SK-N-SH (cell line): Measurements from ENCODE around the gene LRRC15. TPM values are rescaled to one million over a fixed set of nuclear protein-coding genes. Genes with fewer than 3 reads are reported as not detected.

Source experiments
- CTCF ChIA-PET: fragments of 300-600, 350-600 bp; formaldehyde crosslinking; extraction: SDS; loops from one replicate; lab custom pipeline; 2021; lab: Yijun Ruan, JAX
- POLR2A ChIA-PET: fragments of 350-600 bp; sonication (Branson Sonifier 250); formaldehyde crosslinking; extraction: SDS; loops from one replicate; lab custom pipeline; 2020; ENCODE audit warnings: antibody characterized with exemption, inconsistent platforms; lab: Yijun Ruan, JAX
- DNase-seq: peaks from one replicate; pipeline ENCODE4 v3.0.0; 2012
- H2AFZ ChIP-seq: fragments of 200-600 bp; sonication (generic); 2 replicates; pipeline ENCODE4 v1.8.1; 2016; ENCODE audit warnings: antibody characterized with exemption, mild to moderate bottlenecking, low read depth
- H3F3A ChIP-seq: fragments of 200-600 bp; sonication (generic); replicated peaks from 2 replicates; pipeline ENCODE3; 2016; ENCODE audit warnings: antibody characterized with exemption, mild to moderate bottlenecking; ENCODE audit not compliant: insufficient read depth
- H3K27ac ChIP-seq, 2 experiments: fragments of 200-500 bp in 1 of 2; fragments of 200-600 bp in 1 of 2; sonication (Bioruptor generic) in 1 of 2; sonication (generic), shearing (Covaris generic) in 1 of 2; 2 replicates each; pipeline versions ENCODE4 v1.5.1 to v1.6.1; 2014 to 2016; ENCODE audit warnings: low read depth in 2 of 2, inconsistent platforms in 1 of 2, low read length in 1 of 2, mild to moderate bottlenecking in 1 of 2, mixed read lengths in 1 of 2
- H3K27me3 ChIP-seq: fragments of 200-600 bp; sonication (generic), shearing (Covaris generic); 2 replicates; pipeline ENCODE4 v1.6.1; 2016; ENCODE audit warnings: mixed run types; ENCODE audit not compliant: insufficient read depth
- H3K36me3 ChIP-seq, 2 experiments: fragments of 200-500 bp in 1 of 2; fragments of 200-600 bp in 1 of 2; sonication (Bioruptor generic) in 1 of 2; sonication (generic) in 1 of 2; replicated peaks in 1 of 2; 2 replicates each; pipeline versions ENCODE3 to v1.5.1; 2014 to 2016; ENCODE audit warnings: low read length in 1 of 2, mild to moderate bottlenecking in 1 of 2; ENCODE audit not compliant: insufficient read depth in 2 of 2, control insufficient read depth in 1 of 2
- H3K4me1 ChIP-seq, 2 experiments: fragments of 200-500 bp in 1 of 2; fragments of 200-600 bp in 1 of 2; sonication (Bioruptor generic) in 1 of 2; sonication (generic), shearing (Covaris generic) in 1 of 2; 2 replicates each; pipeline versions ENCODE4 v1.5.1 to v1.6.1; 2014 to 2016; ENCODE audit warnings: low read depth in 1 of 2, low read length in 1 of 2, mixed run types in 1 of 2; ENCODE audit not compliant: insufficient read depth in 2 of 2, control insufficient read depth in 1 of 2
- H3K4me2 ChIP-seq: fragments of 200-600 bp; sonication (generic), shearing (Covaris generic); 2 replicates; pipeline ENCODE4 v1.6.1; 2017; ENCODE audit warnings: mixed run types
- H3K4me3 ChIP-seq, 2 experiments: fragments of 200-500 bp in 1 of 2; fragments of 200-600 bp in 1 of 2; sonication (Bioruptor generic) in 1 of 2; sonication (generic), shearing (Covaris generic) in 1 of 2; 2 replicates each; pipeline versions ENCODE4 v1.5.1 to v1.8.1; 2014 to 2016; ENCODE audit warnings: low read depth in 2 of 2, inconsistent platforms in 1 of 2, low read length in 1 of 2, mild to moderate bottlenecking in 1 of 2, mixed read lengths in 1 of 2, moderate library complexity in 1 of 2
- H3K79me2 ChIP-seq: fragments of 200-600 bp; sonication (generic); 2 replicates; pipeline ENCODE4 v1.8.1; 2017; ENCODE audit warnings: mild to moderate bottlenecking; ENCODE audit not compliant: insufficient read depth
- H3K9ac ChIP-seq: fragments of 200-600 bp; sonication (generic); 2 replicates; pipeline ENCODE4 v1.6.1; 2017; ENCODE audit warnings: mixed run types
- H3K9me2 ChIP-seq: fragments of 200-600 bp; sonication (generic); 2 replicates; pipeline ENCODE4 v1.6.1; 2017; ENCODE audit warnings: mixed run types
- H3K9me3 ChIP-seq: fragments of 200-600 bp; sonication (generic); 2 replicates; pipeline ENCODE4 v1.6.1; 2017; ENCODE audit warnings: mixed run types, mild to moderate bottlenecking, moderate library complexity
- H4K20me1 ChIP-seq: fragments of 200-600 bp; sonication (generic); 2 replicates; pipeline ENCODE4 v1.6.1; 2017; ENCODE audit warnings: mild to moderate bottlenecking, mixed run types; ENCODE audit not compliant: insufficient read depth
- CHD2 ChIP-seq: fragments of 150-350 bp; IDR thresholded peaks from 2 replicates; pipeline ENCODE4 v1.6.1; 2018; ENCODE audit warnings: low read length; ENCODE audit not compliant: partially characterized antibody
- EP300 ChIP-seq, 2 experiments: IDR thresholded peaks; 2 replicates each; pipeline versions ENCODE4 v1.4.0 to v1.6.1; 2012; ENCODE audit warnings: borderline replicate concordance in 1 of 2, low read depth in 1 of 2, low read length in 1 of 2
- FOXJ3 ChIP-seq: sonication (generic); formaldehyde crosslinking; IDR thresholded peaks from 2 replicates; pipeline ENCODE4 v1.5.1; 2020; ENCODE audit warnings: mild to moderate bottlenecking, missing genetic modification reagents
- FOXM1 ChIP-seq: IDR thresholded peaks from 2 replicates; pipeline ENCODE4 v1.4.0; 2012; ENCODE audit warnings: low read depth, mild to moderate bottlenecking
- GABPA ChIP-seq: IDR thresholded peaks from 2 replicates; pipeline ENCODE4 v1.4.0; 2012; ENCODE audit warnings: low read depth, mild to moderate bottlenecking
- GATA2 ChIP-seq: sonication (generic); formaldehyde crosslinking; IDR thresholded peaks from 2 replicates; pipeline ENCODE4 v1.5.0; 2020; ENCODE audit warnings: mild to moderate bottlenecking, missing genetic modification reagents
- MEF2A ChIP-seq: IDR thresholded peaks from 2 replicates; pipeline ENCODE4 v1.4.0; 2012; ENCODE audit warnings: low read depth, borderline replicate concordance
- MXI1 ChIP-seq: IDR thresholded peaks from 2 replicates; pipeline ENCODE4 v1.6.1; 2012; ENCODE audit warnings: mild to moderate bottlenecking, low read depth, low read length, improper control_type of control experiment
- NFIC ChIP-seq: IDR thresholded peaks from 2 replicates; pipeline ENCODE4 v1.4.0; 2012; ENCODE audit warnings: borderline replicate concordance
- POLR2AphosphoS5 ChIP-seq: IDR thresholded peaks from 2 replicates; pipeline ENCODE4 v1.6.1; 2012; ENCODE audit warnings: low read depth, low read length
- RFX5 ChIP-seq: IDR thresholded peaks from 2 replicates; pipeline ENCODE4 v1.6.1; 2012; ENCODE audit warnings: mild to moderate bottlenecking, improper control_type of control experiment, low read length
- SIN3A ChIP-seq: IDR thresholded peaks from 2 replicates; pipeline ENCODE4 v1.6.1; 2012; ENCODE audit warnings: low read depth, mild to moderate bottlenecking, low read length, moderate library complexity, borderline replicate concordance
- TCF12 ChIP-seq: IDR thresholded peaks from 2 replicates; pipeline ENCODE4 v1.4.0; 2012
- USF1 ChIP-seq: IDR thresholded peaks from 2 replicates; pipeline ENCODE4 v1.4.0; 2012; ENCODE audit warnings: low read depth, borderline replicate concordance
- ZBTB33 ChIP-seq: IDR thresholded peaks from 2 replicates; pipeline ENCODE4 v1.4.0; 2012; ENCODE audit warnings: low read depth, borderline replicate concordance
- whole genome bisulfite sequencing: methylation state at CpG from one replicate; pipeline ENCODE4 v1.1.6; 2017; ENCODE audit warnings: low lambda C conversion rate; 5-methylcytosine and 5-hydroxymethylcytosine counted together
- polyA plus RNA-seq, 3 experiments: library from polyadenylated mRNA; depleted of rRNA; stranded (reverse); fragments of >200 nt; gene quantifications; 2 replicates each; pipeline ENCODE4 v1.2.3, GENCODE V29; 2012
- TF ChIP-seq, protein P1 (sequence below): IDR thresholded peaks from 2 replicates; pipeline ENCODE4 v1.6.1; 2012; ENCODE audit warnings: mild to moderate bottlenecking, low read depth, low read length, moderate library complexity

Gene LRRC15
- polyA plus RNA-seq, 1 of the 3 experiments (the other 2 are of a cell fraction): 0.02 TPM

GRCh38 chr3:194343561-194343893 lies 26.0 kb downstream of the LRRC15 start:
- Histone ChIP-seq H2AFZ (no peak overlapping the region), H3K4me3 (no peak overlapping the region), H3K4me1 (peaks cover 0 to 9% of the 10 kb centered on the region in 2 experiments; a peak in 1 of 4 replicates), H3K79me2 (no peaks in the 10 kb centered on the region), H4K20me1 (no peaks in the 10 kb centered on the region), H3K27me3 (no peaks in the 10 kb centered on the region), H3K27ac (no peak overlapping the region), H3K36me3 (no peaks in the 10 kb centered on the region), H3K9me2 (no peaks in the 10 kb centered on the region), H3K4me2 (no peak overlapping the region), H3K9ac (no peak overlapping the region), H3K9me3 (no peaks in the 10 kb centered on the region), H3F3A (peaks cover 4% of the 10 kb centered on the region)
- TF ChIP-seq SIN3A (no peak), USF1 (no peak), RFX5 (no peak), EP300 (IDR thresholded peaks at IDR 0.05; ENCODE audit: borderline replicate concordance in 1 of 2, low read depth in 1 of 2, low read length in 1 of 2) (no peak), POLR2AphosphoS5 (no peak), CHD2 (no peak), FOXJ3 (CRISPR knock-in tag) (no peak), ZBTB33 (no peak), TCF12 (no peak), MEF2A (no peak), GATA2 (CRISPR knock-in tag) (no peak), GABPA (no peak), FOXM1 (no peak), MXI1 (no peak), NFIC (no peak)
- TF ChIP-seq, protein P1, sequence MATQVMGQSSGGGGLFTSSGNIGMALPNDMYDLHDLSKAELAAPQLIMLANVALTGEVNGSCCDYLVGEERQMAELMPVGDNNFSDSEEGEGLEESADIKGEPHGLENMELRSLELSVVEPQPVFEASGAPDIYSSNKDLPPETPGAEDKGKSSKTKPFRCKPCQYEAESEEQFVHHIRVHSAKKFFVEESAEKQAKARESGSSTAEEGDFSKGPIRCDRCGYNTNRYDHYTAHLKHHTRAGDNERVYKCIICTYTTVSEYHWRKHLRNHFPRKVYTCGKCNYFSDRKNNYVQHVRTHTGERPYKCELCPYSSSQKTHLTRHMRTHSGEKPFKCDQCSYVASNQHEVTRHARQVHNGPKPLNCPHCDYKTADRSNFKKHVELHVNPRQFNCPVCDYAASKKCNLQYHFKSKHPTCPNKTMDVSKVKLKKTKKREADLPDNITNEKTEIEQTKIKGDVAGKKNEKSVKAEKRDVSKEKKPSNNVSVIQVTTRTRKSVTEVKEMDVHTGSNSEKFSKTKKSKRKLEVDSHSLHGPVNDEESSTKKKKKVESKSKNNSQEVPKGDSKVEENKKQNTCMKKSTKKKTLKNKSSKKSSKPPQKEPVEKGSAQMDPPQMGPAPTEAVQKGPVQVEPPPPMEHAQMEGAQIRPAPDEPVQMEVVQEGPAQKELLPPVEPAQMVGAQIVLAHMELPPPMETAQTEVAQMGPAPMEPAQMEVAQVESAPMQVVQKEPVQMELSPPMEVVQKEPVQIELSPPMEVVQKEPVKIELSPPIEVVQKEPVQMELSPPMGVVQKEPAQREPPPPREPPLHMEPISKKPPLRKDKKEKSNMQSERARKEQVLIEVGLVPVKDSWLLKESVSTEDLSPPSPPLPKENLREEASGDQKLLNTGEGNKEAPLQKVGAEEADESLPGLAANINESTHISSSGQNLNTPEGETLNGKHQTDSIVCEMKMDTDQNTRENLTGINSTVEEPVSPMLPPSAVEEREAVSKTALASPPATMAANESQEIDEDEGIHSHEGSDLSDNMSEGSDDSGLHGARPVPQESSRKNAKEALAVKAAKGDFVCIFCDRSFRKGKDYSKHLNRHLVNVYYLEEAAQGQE: no peak
- ChIA-PET POLR2A (no interaction called here), CTCF (interaction anchor here (0.6 to 18.8 kb wide), 44 partner anchors 9 to 714 kb away, joined by 3 to 326 read pairs (median 5); partner anchors contain the start of genes GP5 and LRRC15)
- 86% methylated on average over 2 of the region's 2 CpGs for WGBS
- DNase-seq: no peak
